Activated T-helper 17 cell treated with anti-CD3 and anti-CD28 coated beads, Interleukin-2, amount 50 U/mL, for 72 hours (primary cell): Measurements from ENCODE around the gene ZDHHC11. TPM values are rescaled to one million over a fixed set of nuclear protein-coding genes. Genes with fewer than 3 reads are reported as not detected.
"Not testable (repeated sequence)": the region's sequence is repeated elsewhere in the genome, so short reads cannot be mapped to it uniquely, and the experiment has no call there.

Source experiments
- ATAC-seq: fragments of 150-1000 bp; cut with Tn5 transposase; replicated peaks from 2 replicates; pipeline ENCODE4 v1.10.0; 2021; ENCODE audit warnings: mild to moderate bottlenecking, moderate library complexity
- H3K27ac Mint-ChIP-seq: one replicate; pipeline ENCODE4 v1.8.0; 2022; ENCODE audit warnings: mixed read lengths
- H3K27me3 Mint-ChIP-seq: one replicate; pipeline ENCODE4 v1.8.0; 2022; ENCODE audit warnings: mixed read lengths
- H3K36me3 Mint-ChIP-seq: one replicate; pipeline ENCODE4 v1.8.0; 2022; ENCODE audit warnings: low read depth, mild to moderate bottlenecking, mixed read lengths
- H3K4me1 Mint-ChIP-seq: one replicate; pipeline ENCODE4 v1.8.0; 2022; ENCODE audit warnings: mixed read lengths
- H3K4me3 Mint-ChIP-seq: one replicate; pipeline ENCODE4 v1.8.0; 2022; ENCODE audit warnings: mild to moderate bottlenecking, mixed read lengths
- H3K9me3 Mint-ChIP-seq: one replicate; pipeline ENCODE4 v1.8.0; 2022; ENCODE audit warnings: mixed read lengths
- total RNA-seq, 2 donors: library from RNA; stranded (reverse); gene quantifications; one replicate each; pipeline ENCODE4 v1.2.3, GENCODE V29; 2022

Gene ZDHHC11
- total RNA-seq, 2 donors from 2014 or later: 13.6 to 26.8 TPM

DNA sequence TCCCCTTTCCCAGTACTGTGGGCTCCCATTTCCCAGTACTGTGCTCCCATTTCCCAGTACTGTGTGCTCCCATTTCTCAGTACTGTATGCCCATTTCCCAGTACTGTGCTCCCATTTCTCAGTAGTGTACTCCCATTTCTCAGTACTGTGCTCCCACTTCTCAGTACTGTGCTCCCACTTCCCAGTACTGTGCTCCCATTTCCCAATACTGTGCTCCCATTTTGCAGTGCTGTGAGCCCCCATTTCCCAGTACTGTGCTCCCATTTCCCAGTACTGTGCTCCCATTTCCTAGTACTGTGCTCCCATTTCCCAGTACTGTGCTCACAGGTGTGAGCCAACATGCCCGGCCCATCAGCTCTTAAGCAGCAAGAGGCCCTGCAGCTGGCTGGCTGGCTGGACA lies 54.9 kb downstream of the ZDHHC11 start:
- not testable (repeated sequence) for H3K4me3 Mint-ChIP-seq, H3K9me3 Mint-ChIP-seq, H3K27me3 Mint-ChIP-seq, H3K27ac Mint-ChIP-seq, ATAC-seq, H3K4me1 Mint-ChIP-seq, H3K36me3 Mint-ChIP-seq

DNA sequence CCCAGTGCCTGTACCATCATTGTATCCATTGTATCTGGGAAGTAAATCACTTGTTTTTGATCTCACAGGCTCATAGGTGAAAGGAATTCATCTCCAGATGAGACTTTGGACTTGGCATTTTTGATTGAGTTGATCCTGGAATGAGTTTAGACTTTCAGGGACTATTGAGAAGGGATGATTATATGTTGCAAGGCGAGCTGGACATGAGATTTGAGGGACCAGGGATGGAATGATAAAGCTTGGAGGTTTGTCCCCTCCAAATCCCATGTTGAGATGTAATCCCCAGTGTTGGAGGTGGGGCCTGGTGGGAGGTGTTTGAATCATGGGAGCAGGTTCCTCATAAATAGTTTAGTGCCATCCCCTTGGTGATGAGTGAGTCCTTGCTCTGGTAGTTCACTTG lies 55.8 kb downstream of the ZDHHC11 start:
- H3K9me3 Mint-ChIP-seq: peaks cover 13% of the 10 kb centered on the region
- not testable (repeated sequence) for H3K4me3 Mint-ChIP-seq, H3K27ac Mint-ChIP-seq, H3K4me1 Mint-ChIP-seq, ATAC-seq, H3K36me3 Mint-ChIP-seq, H3K27me3 Mint-ChIP-seq

DNA sequence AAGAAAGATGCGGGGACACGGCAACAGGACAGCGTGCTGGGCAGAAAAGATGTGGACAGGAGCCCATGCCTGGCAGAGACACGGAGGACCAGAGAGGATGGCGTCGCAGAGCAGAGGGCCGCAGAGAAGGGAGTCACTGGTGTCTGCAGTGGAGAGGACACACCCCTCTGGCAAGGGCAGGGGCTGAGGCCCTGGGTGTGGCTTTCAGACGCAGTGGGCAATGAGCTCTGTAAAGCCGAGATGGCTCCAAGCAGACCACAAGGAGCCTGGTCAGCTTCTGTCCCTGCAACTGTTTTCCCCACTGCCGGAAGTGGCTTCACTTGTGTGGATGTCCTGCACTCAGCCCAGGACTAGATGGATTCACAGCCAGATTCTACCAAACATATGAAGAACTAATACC lies 62.1 kb downstream of the ZDHHC11 start:
- H3K27me3 Mint-ChIP-seq, H3K4me1 Mint-ChIP-seq, H3K36me3 Mint-ChIP-seq, H3K4me3 Mint-ChIP-seq, H3K27ac Mint-ChIP-seq, ATAC-seq: not testable (repeated sequence)
- peaks cover 19% of the 10 kb centered on the region for H3K9me3 Mint-ChIP-seq

DNA sequence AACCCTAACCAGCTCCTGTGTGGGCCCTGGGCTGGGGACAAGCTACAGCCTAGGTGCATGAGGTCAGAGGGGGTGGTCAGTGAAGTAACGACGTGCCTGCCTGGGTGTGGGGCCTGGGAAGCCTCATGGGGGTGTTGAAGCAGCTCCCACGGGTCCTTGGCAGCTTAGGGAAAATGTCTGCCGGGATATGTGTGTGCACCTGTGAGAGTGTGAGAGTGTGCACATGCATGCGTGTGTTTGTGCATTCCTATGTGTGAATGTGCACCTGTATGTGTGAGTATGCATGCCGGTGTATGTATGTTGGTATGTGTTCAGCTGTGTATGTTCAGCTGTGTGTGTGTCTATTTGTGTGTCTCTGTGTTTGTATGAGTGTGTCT lies 62.9 kb downstream of the ZDHHC11 start:
- ATAC-seq, H3K36me3 Mint-ChIP-seq, H3K27me3 Mint-ChIP-seq, H3K27ac Mint-ChIP-seq, H3K4me1 Mint-ChIP-seq, H3K4me3 Mint-ChIP-seq: not testable (repeated sequence)
- H3K9me3 Mint-ChIP-seq: peaks cover 13% of the 10 kb centered on the region

DNA sequence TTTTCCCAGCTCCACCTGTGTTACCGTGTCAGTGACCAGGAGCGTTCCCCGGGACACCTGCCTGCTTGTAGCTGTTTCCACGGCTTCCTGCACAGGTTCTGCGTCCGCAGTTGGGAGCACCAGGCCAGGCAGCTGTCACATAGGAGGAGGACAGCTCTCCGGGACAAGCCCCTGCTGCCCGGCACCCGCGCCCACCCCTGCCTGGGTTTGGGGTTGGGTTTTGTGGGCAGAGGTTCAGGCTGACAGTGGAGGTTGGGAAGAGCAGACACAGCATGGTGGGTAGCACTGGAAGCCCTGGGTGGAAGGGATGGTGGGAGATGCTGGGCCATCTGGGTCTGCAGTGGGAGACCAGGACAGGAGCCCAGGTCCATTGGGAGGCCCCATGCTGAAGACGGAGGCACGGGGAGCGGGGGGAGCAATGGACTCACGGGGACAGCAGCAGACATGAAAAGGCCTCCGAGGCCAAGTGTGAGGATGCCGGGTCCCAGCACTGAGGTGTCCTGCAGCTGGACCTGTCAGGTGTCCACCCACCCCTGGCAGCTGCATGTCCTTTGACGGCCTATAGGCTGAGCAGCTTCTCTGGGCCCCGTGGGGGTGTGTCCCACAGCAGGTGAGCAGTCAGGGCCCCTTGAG lies 63.4 kb downstream of the ZDHHC11 start:
- not testable (repeated sequence) for H3K27me3 Mint-ChIP-seq, H3K27ac Mint-ChIP-seq, H3K4me3 Mint-ChIP-seq, H3K4me1 Mint-ChIP-seq, H3K36me3 Mint-ChIP-seq, ATAC-seq
- peaks cover 13% of the 10 kb centered on the region for H3K9me3 Mint-ChIP-seq

DNA sequence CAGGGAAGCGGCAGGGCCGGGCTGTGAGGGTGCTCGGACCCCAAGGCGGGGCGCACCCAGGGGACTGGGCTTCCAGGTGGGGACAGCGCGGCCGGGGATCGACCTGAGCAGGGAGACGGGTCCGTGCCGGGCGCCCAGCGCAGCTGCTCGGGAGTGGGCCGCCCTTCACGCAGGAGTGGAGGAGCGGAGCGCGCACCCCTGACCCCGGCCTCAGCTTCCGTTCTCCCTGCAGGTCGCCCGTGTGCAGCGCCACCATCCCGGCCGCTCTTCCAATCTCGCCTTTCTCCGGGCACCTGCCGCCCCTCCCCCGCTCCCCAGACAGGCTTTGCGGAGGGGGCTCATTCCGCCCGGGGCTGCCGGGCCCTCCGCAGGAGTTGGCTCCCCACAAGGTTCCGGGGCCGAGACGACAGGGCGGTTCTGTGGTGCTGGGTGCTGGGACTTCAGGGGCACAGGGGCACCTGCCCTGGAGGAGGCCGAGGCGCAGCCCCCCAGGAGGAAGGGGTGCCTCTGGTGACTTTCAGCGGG lies 65.5 kb downstream of the ZDHHC11 start:
- H3K4me3 Mint-ChIP-seq: peak overlapping the region; percentile 41
- ATAC-seq: peak; percentile 44
- not testable (repeated sequence) for H3K27me3 Mint-ChIP-seq, H3K27ac Mint-ChIP-seq, H3K36me3 Mint-ChIP-seq, H3K9me3 Mint-ChIP-seq, H3K4me1 Mint-ChIP-seq

DNA sequence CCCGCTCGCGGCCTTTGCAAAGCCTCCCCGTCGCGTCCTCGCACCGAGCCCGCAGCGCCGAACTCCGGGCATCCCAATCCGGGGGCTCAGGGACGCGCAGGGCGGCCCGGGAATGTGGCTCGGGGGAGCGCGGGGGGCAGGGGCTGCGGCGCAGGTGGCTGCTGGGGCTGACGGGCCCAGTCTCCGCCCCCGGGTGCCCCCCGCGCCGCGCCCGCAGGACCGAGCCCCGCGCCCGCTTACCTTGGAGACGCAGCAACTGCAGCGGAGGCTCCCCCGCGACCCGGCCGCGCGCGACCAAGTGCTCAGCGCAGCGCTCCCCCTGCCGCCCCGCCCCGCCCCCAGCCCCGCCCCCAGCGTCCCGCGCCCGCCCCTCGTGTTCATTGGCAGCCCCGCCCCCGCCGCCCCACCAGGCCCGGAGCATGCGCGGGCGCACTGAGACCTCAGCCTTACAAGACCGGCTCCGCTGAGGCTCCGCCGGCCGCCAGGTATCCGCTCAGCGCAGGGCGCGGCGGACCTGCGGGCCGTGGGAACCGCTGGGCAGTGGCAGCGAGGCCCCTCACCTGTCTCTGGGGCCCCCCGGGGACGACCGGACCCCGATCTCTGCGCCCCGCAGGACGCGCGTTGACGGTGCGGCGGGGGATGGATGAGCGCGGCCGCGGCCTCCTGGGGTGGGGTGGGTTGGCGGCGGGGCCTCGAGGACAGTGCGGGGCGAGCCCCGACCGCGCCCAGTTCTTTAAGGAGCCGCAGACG lies 66.2 kb downstream of the ZDHHC11 start, which contains the start of gene ZDHHC11B:
Gene ZDHHC11B, minus strand, starts transcription at position 302 of the 750 bp plus-strand sequence. CDS start 17,810 bp downstream, outside the sequence.
- not testable (repeated sequence) for H3K27me3 Mint-ChIP-seq, H3K27ac Mint-ChIP-seq, H3K36me3 Mint-ChIP-seq, H3K4me1 Mint-ChIP-seq, H3K9me3 Mint-ChIP-seq
- peak; percentile 87 for ATAC-seq
- peak within 1 kb of the TSS; percentile 41 for H3K4me3 Mint-ChIP-seq

DNA sequence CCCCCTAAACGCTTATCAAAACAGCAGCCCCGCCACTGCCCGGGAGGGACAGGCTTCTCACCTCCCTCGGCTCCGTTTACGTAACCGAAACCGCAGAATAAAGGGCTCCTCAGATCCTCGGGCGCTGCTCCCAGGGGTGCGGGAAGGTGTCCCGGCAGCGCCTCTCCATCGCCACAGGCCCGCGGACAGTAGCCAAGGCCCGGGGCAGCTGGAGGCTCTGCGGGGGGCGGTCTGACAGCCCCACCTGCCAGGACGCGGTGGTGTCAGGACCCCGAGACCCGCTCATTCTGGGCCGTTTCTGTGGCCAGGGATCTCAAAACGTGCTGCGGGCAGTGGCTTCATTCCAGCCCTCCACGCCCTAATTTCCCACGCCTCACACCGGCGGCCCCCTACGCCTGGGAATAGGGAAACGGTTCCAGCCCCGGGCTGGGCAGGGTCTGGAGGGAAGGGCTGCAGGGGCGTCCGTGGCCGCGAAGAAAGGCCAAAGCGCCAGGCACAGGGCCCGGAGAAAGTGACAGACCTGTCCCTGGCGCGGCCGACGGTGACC lies 66.8 kb downstream of the ZDHHC11 start:
- peak; percentile 27 for ATAC-seq
- H3K36me3 Mint-ChIP-seq, H3K9me3 Mint-ChIP-seq, H3K27me3 Mint-ChIP-seq, H3K27ac Mint-ChIP-seq, H3K4me1 Mint-ChIP-seq: not testable (repeated sequence)
- peak overlapping the region; percentile 41 for H3K4me3 Mint-ChIP-seq

DNA sequence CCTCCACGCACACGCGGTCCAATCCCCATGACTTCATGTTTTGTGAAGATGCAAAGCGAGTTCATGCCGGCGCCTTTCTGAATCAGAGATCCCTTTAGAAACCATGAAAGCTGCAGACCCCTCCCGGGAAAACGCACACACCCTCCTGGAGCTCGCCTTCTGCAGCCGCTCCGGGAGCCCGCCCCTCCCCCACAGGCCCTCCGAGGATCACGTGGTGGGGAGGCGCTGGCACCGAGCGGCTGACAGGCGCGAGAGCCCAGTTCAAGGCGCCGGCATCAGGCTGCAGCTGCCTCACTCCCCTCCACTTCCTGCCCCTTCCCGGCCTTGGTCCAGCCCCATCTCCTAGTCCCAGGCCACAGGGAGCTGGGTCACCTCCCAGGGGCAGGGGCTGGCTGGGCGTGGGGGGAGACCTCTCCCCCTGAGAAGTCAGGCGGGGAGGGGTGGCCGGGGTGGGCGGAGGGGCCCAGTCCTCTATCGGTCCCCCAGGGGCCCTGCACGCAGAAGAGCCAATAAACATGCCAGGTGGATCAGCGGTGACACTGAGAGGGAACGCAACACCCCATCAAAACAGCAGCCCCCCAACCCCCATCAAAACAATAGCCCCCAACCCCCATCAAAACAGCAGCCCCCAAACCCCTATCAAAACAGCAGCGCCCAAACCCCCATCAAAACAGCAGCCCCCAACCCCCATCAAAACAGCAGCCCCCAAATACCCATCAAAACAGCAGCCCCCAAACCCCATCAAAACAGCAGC lies 67.6 kb downstream of the ZDHHC11 start:
- ATAC-seq: peak; percentile 39
- H3K27me3 Mint-ChIP-seq, H3K36me3 Mint-ChIP-seq, H3K9me3 Mint-ChIP-seq, H3K4me1 Mint-ChIP-seq, H3K27ac Mint-ChIP-seq: not testable (repeated sequence)
- peak overlapping the region; percentile 41 for H3K4me3 Mint-ChIP-seq

DNA sequence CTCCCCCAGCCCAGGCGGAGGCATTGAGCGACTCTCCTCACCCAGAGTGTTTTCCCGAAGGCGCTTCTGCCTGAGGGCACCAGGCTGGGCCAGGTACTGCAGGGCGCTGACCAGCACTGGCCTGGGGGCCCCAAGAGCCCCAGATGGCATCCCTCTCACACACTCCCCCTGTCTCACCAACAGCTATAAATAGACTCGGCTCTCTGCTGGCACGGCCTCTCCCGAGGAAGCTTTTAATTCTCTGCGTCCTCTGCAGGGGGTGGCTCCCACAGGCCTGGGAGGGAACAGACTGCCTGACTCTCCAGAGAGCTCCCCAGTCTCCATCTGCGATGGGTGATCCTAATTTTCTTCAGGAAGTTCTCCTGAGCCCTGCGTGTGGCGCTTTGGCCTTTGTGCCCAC lies 68.4 kb downstream of the ZDHHC11 start:
- not testable (repeated sequence) for H3K9me3 Mint-ChIP-seq, H3K27ac Mint-ChIP-seq, ATAC-seq, H3K27me3 Mint-ChIP-seq, H3K4me1 Mint-ChIP-seq, H3K36me3 Mint-ChIP-seq, H3K4me3 Mint-ChIP-seq

DNA sequence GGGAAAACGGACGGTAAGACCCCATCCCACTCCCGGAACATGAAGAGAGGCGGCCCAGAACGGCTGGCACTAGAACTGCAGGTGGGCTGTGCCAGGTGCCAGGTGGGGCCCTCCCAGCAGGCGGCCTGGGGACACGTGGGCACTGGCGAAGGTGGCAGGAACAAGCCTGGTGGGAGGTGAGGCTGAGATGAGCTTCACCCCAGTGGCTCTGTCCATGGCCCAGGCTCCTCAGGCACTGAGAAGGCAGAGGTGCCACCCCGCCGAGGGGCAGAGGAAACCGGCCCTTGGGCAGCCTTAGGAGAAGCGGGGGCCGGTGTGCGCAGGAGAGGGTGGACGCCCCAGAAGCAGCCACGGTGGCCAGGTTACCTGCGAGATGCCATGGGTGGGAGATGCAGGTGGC lies 70.2 kb downstream of the ZDHHC11 start:
- H3K27me3 Mint-ChIP-seq, H3K9me3 Mint-ChIP-seq, ATAC-seq, H3K4me1 Mint-ChIP-seq, H3K36me3 Mint-ChIP-seq, H3K27ac Mint-ChIP-seq, H3K4me3 Mint-ChIP-seq: not testable (repeated sequence)

DNA sequence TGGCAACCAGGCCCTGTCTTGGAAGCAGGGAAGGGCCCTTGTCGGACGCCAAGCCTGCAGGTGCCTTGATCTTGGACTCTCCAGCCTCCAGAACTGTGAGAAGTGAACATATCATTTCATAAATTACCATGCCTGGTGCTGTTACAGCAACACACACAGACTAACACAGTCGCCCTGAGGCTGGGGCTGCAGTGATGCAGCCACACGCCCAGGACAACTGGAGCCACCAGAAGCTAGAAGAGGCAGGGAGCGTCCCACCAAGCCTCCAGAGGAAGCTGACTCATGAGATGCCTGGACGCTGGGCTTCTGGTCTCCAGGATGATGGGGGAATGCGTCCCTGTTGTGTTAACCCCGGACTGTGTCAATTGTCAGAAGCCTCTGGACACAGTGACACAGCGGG lies 71.8 kb downstream of the ZDHHC11 start:
- not testable (repeated sequence) for H3K4me3 Mint-ChIP-seq, H3K9me3 Mint-ChIP-seq, H3K27me3 Mint-ChIP-seq, H3K4me1 Mint-ChIP-seq, H3K27ac Mint-ChIP-seq, H3K36me3 Mint-ChIP-seq, ATAC-seq

DNA sequence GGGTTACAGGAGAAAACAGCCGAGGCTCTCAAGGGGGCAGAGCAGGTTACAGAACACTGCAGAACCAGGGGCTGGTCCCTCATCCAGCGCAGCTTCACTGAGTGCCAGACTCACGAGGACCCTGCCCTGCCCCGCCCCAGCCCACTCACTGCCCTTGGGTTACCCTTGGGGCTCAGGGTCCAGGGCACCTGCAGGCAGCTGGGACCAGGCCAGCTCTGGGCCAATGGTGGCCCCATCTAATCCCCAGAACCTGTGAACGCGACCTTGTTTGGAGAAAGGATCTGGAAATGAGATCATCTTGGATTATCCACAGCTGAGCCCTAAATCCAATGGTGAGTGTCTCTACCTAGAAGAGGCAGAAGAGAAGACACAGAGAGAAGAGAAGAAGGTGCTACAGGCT lies 72.4 kb downstream of the ZDHHC11 start:
- not testable (repeated sequence) for ATAC-seq, H3K4me1 Mint-ChIP-seq, H3K36me3 Mint-ChIP-seq

DNA sequence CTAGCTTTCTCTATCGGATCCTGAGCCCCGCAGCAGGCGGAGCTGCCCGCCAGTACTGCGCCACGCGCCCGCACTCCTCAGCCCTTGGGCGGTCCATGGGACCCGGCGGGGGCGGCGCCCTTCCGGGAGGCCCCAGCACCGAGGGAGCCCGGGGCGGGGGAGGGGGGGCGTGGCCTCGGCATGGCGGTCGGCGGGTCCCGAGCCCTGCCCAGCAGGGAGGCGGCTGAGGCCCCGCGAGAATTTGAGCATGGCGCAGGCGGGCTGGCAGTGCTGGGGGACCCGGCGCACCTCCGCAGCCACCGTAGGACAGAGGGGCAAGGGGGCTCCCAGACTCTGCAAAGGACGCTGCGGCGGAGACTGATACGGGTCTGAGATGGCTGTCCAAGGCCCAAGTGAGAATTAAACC lies 73.0 kb downstream of the ZDHHC11 start:
- no peak for ATAC-seq
- Mint-ChIP-seq H3K27me3 (no peaks in the 10 kb centered on the region), H3K36me3 (no peaks in the 10 kb centered on the region), H3K4me3 (no peak overlapping the region), H3K9me3 (no peaks in the 10 kb centered on the region), H3K27ac (no peak overlapping the region), H3K4me1 (no peaks in the 10 kb centered on the region)

More for the DNA sequence above, 72.4 kb downstream of the ZDHHC11 start:
- H3K9me3 Mint-ChIP-seq, H3K4me3 Mint-ChIP-seq, H3K27me3 Mint-ChIP-seq, H3K27ac Mint-ChIP-seq: not testable (repeated sequence)
